Heart left ventricle (tissue), 13 donors: Measurements from ENCODE around the gene C19orf38.

ENCODE experiments used
- CTCF ChIP-seq, 12 donors: fragments of 200-600 bp; sonication (generic) in 4 of 12; IDR thresholded peaks; one replicate each; pipeline versions ENCODE4 v1.5.0 to v1.8.0; 2018 to 2022; ENCODE audit warnings: antibody characterized with exemption in 12 of 12, mild to moderate bottlenecking in 5 of 12
- POLR2A ChIP-seq, 2 donors: fragments of 450-650 bp; IDR thresholded peaks; one replicate each; pipeline ENCODE4 v1.6.1; 2017; ENCODE audit warnings: antibody characterized with exemption in 2 of 2, mild to moderate bottlenecking in 2 of 2, moderate library complexity in 2 of 2
- donor health status: ischemic (EF 13 %, LVEDD 7.1; RV severe dilation, severe dysfunction).
- donor health status: DM: no; HTN: yes; CAD: no.
- donor health status: DM: no; HTN: no; CAD: no.
- donor health status: ischemic (EF 25% LVEDD 6.9; RV normal size, moderate dysfunction).
- donor health status: ischemic (EF 25% LVEDD 5.7; RV mildly dilated, moderate dysfunction).
- donor health status: ischemic (EF 35%, LVEDD 5.7; RV mildly dilated, moderate dysfunction).
- donor health status: nonischemic (EF 11% LVEDD 7.7; RV severe dilation, severe dysfunction).
- donor health status: DM: yes; HTN: yes; CAD: no.
- donor health status: PGD.
- donor health status: ischemic (EF 29% LVEDD 5.4; RV normal size, mild dysfunction).
- donor health status: nonischemic (EF 23%, LVEDD 6.1; RV moderate dilation, normal function).

GRCh38 chr19:10858204-10858828, 10.1 kb downstream of the C19orf38 start:
- TF ChIP-seq POLR2A (IDR thresholded peaks at IDR 0.05), result no peak
- TF ChIP-seq CTCF (IDR thresholded peaks at IDR 0.05), result peak; percentile 31 to 58 (median 46)
